GM19397 (cell line): ENCODE data around the gene NPAS1.
"Not testable (repeated sequence)": the region's sequence is repeated elsewhere in the genome, so short reads cannot be mapped to it uniquely, and the experiment has no call there.

Source experiments
- ATAC-seq: cut with Tn5 transposase; IDR thresholded peaks from one replicate; pipeline ENCODE4 v1.9.1; 2021; ENCODE audit warnings: mild to moderate bottlenecking, moderate library complexity; ENCODE audit not compliant: unreplicated experiment

The NPAS1 gene

GRCh38 chr19:47074621-47075020 lies 55.0 kb downstream of the NPAS1 start:
- no peak for ATAC-seq

GRCh38 chr19:47075179-47075810 lies 55.7 kb downstream of the NPAS1 start:
- no peak for ATAC-seq

DNA sequence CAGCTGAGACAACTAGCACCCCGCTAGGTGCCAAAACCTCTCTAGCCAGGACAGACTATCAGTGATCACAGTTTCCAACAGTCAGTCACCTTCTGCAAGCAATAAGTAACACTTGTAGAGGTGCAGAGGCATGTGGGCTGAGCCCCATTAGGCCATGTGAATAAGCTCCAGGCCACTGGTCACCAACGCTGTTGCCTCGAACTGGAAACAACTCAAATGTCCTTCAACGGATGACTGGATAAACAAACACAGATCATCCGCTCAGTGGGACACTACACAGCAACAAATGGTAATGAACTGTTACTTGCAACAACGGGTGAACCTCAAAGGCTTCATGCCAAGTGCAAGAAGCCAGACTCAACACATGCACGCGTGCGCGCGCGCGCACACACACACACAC lies 56.3 kb downstream of the NPAS1 start:
- ATAC-seq: no peak

DNA sequence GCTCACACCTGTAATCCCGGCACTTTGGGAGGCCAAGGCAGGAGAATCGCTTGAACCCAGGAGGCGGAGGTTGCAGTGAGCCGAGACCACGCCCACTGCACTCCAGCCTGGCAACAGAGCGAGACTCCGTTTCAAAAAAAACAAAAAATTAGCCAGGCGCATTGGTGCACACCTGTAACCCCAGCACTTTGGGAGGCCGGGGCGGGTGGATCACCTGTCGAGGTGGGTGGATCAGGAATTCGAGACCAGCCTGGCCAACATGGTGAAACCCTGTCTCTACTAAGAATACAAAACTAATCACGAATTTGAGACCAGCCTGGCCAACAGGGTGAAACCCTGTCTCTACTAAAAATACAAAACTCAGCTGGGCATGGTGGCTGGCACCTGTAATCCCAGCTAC lies 58.7 kb downstream of the NPAS1 start:
- not testable (repeated sequence) for ATAC-seq

DNA sequence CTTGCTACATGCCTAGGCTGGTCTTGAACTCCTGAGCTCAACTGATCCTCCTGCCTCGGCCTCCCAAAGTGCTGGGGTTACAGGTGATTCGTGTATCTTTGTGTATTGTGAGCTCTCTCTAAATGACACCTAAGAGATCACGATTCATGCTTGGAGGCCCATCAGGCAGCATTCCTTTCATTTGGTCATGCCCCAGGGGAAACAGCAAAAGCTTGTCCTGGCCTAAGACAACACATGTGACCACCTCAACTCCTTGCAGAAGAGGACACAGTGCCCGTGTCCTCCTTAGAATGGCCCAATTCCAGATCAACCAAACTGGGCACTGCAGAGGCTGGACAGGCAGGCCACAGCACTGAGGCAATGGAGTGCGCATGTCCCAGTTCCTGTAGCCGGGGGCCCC lies 61.5 kb downstream of the NPAS1 start:
- no peak for ATAC-seq

DNA sequence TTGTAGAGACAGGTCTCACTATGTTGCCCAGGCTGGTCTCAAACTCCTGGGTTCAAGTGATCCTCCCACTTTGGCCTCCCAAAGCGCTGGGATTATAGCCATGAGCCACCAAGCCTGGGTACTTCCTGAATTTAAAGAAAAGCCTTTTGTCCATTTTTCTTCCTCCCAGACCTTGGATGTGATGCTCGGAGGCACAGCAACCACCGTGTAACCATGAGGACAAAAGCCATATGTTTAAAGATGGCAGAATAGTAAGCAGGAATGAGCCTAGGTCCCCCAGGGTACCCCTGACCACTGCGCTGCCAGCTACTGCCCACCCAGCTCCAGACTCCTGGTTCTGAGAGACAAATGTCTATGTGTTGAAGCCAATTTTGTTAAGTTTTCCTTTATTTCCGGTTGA lies 62.9 kb downstream of the NPAS1 start:
- ATAC-seq: no peak

GRCh38 chr19:47084879-47085439 lies 65.3 kb downstream of the NPAS1 start:
- no peak for ATAC-seq

- no peak for ATAC-seq
These were observed 66.6 kb downstream of the NPAS1 start for GRCh38 chr19:47086280-47086679.

DNA sequence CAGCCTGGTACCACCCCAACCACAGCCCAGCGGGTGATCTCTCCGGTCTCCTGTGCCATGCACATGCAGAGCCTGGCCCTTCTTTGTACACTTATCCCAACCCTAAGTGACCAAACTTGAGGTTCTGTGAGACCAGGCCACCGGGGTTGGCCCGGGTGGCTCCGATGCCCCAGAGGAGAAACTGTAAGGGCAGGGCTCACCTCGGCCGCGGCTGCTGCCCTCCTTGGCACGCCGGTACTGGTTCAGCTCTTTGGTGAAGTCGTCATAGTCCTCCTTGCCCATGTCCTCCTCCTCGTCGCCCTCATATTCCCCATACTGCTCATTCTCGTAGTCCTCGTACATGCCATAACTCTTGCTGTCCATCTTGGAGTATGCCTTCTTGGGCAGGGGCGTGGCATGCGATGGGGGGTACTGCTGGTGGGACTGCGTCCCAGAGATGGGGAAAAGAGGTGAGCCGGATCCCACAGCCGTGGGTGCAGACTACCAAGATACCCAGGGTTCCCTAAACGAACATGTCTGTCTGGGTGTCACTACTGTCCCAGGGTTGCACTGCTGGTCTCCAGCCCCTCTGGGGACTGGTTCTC lies 70.2 kb downstream of the NPAS1 start:
- no peak for ATAC-seq

- no peak for ATAC-seq
These were observed 73.6 kb downstream of the NPAS1 start for GRCh38 chr19:47093254-47093653.

DNA sequence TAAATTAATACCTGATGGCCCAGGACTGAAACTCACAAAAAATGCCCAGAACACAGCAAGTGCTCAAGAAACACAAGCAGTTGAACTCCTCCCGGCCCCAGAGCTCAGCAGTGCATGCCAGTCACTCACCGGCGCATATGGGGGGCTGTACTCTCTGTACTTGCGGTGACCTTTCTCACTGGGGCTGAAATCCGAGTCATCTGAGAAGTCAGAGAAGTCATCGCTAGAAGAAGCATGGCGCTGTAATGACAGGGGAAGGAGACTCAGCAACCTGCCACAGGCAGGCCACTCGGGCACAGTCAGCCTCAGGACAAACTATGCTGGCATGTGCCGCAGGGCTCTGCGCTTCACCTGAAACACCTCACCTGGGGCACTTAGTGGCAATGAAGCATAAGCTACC lies 74.2 kb downstream of the NPAS1 start:
- ATAC-seq: no peak

GRCh38 chr19:47094557-47095475 lies 75.2 kb downstream of the NPAS1 start:
- no peak for ATAC-seq
